Measurements from ENCODE around the gene MAT2A.
A peak's percentile ranks its signal among the peaks of the same experiment; 100 is the strongest.

The MAT2A gene

GRCh38 chr2:85538507-85539360 lies at the start of gene MAT2A:
Gene MAT2A, plus strand, starts transcription at chr2:85539168. Its CDS starts 120 bp downstream, at chr2:85539288.
- FAIRE-seq (no peak), DNase-seq (ENCODE audit: low spot score) (peak; percentile 94)

- DNase-seq (ENCODE audit: low spot score) = no peak
- FAIRE-seq = no peak
Observed at GRCh38 chr2:85490861-85491755, 47.9 kb upstream of the MAT2A start.

DNA sequence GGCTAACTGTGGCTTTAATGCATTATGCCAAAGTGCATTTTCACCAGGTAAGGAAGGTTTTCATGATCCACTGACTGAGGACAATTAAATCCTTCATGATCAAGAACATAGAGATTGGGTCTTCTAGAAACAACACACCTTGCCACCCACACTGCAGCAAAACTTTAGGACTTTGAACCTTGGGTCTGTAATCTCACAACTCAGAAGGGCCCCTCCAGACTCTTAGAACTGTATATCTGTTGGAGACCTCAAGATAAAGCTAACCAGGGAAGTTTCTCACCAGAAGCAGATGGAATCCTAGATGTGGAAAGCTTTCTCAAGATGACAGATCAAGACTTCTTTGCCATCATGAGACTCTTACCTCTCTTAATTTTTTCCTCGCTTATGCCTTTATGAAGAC lies 42.5 kb upstream of the MAT2A start:
- FAIRE-seq (no peak), DNase-seq (ENCODE audit: low spot score) (no peak)

- DNase-seq (ENCODE audit: low spot score) (no peak), FAIRE-seq (no peak)
Observed at GRCh38 chr2:85497944-85498630, 40.9 kb upstream of the MAT2A start.

DNA sequence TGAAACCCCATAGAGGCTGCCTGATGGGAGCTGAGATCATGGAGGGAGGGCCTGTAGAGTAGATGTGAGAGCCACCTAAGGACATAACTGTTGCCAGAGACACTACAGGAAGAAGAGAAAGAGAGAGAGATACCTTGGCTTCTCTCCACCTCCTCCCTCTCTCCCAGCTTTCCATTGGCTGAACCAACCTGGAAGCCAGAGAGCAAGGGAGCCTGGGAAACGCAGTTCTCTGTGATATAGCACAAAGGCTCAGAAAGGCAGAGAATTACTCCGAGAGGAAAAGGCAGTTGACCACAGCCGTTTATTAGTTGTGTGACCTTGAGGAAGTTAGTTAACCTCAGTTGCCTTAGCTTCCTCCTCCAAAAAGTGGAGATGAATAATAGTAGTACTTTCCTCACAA lies 37.7 kb upstream of the MAT2A start:
- no peak for DNase-seq (ENCODE audit: low spot score)
- FAIRE-seq = no peak

GRCh38 chr2:85502720-85503119 lies 36.2 kb upstream of the MAT2A start:
- FAIRE-seq (no peak), DNase-seq (ENCODE audit: low spot score) (no peak)

- DNase-seq (ENCODE audit: low spot score) (no peak), FAIRE-seq (no peak)
Observed at GRCh38 chr2:85503168-85503850, 35.7 kb upstream of the MAT2A start.

DNA sequence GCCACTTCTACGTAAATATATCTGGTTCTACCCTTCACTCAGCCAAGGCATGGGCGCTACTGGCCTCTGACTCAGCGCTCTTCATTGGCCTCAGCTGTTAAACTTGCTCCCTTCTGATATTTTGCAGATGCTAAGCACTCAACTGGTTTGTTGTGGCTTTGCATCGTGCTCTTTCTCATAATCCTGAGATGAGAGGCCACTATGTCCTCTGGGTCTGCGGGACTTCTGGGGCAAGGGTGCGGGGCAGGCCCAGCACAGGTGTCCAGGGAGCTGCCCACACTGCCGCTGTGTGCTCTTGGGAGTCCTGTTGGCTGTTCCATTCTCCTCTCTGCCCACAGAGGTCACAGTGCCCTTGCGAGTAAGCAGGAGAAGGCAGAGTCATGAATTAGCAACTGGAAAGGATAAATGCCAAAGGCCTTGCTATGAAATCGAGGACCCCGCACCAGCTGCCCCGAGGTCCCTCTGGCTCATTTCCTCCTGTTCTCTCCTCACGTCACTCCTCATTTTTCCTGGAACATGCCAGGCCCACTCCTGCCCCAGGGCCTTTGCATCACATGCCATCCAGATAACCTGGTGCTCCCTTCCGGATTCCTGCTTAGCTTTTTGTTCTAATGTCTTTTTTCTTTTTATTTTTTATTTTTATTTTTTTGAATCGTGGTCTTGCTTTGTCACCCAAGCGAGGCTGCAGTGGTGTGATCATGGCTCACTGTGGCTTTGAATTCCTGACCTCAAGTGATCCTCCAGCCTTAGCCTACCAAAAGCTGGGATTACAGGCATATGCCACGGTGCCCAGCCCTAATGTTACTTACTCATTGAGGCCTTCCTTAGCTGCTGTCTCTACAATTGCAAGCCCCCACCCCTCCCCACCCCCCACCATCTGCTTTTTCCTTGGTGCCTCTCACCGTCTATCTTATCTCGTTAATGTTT lies 34.9 kb upstream of the MAT2A start:
- DNase-seq (ENCODE audit: low spot score) = no peak
- no peak for FAIRE-seq

GRCh38 chr2:85504778-85505261 lies 34.1 kb upstream of the MAT2A start:
- DNase-seq (ENCODE audit: low spot score) = peak; percentile 85
- no peak for FAIRE-seq

- DNase-seq (ENCODE audit: low spot score) (no peak), FAIRE-seq (no peak)
Observed at GRCh38 chr2:85505551-85506238, 33.3 kb upstream of the MAT2A start.

- FAIRE-seq = no peak
- DNase-seq (ENCODE audit: low spot score) = no peak
Observed at GRCh38 chr2:85506768-85507181, 32.2 kb upstream of the MAT2A start.

DNA sequence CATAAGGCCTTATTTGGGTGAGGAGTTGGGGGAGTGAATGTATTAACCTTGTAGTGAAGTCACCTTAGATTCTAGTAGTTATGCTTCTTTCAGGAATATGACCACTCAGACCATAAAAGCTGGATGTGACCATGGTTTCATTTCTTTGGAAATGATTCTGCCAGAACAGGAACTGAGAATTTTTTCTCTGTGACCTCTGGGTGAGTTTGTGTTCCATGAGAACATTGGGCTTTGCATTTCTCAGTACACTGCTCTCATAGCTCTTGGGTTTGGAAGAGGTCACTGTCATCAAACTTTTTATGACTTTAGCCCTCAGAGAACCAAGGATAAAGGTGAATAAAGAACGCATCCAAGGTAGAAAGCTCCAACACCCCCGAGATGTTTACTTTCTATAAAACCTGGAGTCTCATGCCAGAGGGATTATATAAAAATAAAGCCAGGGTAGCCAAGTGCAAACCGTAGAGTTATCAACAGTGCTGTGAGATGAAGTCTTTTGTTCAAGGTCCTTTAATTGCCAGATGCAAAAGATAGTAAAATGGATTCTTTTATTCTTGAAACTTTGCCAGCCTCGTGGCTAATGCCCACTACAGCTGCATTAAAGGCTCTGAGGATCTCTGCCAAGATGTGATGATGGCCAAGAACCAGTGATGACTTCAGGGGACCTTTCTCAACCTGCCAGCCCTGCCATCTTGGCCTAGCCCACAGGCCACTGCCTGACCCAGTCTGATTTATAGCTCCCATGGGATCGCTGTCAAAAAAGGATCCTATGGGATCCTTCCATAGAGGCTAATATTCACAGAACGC lies 27.8 kb upstream of the MAT2A start:
- FAIRE-seq = no peak
- DNase-seq (ENCODE audit: low spot score) = no peak

DNA sequence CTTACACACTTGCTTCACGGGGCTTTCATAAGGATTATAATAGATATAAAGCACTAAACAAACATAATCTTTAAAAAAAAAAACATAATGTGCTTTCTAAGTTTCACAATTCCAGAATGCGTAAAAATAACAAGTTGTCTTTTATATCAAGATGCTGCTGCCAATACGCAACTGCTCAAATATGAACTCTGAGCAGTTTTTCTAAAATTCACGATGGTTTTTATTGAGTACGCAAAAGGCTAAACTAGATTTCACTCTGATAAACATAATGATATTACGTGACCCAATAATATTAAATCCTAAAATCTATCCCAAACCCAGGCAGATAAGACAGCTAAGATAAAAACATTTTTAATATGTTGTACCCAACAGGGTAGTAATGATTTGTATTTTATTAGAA lies 24.6 kb upstream of the MAT2A start:
- DNase-seq (ENCODE audit: low spot score) = no peak
- no peak for FAIRE-seq

- DNase-seq (ENCODE audit: low spot score) = no peak
- no peak for FAIRE-seq
Observed at GRCh38 chr2:85516653-85517389, 22.1 kb upstream of the MAT2A start.

DNA sequence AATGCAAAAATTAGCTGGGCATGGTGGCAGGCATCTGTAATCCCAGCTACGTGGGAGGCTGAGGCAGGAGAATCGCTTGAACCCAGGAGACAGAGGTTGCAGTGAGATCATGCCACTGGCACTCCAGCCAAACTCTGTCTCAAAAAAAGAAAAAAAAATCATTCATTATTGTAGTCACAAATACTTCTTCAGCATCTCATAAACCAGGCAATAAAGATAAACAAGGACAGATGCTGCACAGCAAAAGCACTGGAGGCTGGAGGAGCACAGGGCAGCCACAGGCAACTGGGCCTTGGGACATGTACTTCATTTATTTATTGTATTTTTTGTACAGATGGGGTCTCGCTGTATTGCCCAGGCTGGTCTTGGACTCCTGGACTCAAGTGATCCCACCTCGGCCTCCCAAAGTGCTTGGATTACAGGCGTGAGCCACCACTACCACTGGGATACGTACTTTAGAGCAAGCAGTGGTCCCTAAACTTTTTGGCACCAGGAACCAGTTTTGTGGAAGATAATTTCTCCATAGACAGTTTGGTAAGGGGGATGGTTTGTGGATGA lies 16.8 kb upstream of the MAT2A start:
- no peak for DNase-seq (ENCODE audit: low spot score)
- FAIRE-seq = no peak

DNA sequence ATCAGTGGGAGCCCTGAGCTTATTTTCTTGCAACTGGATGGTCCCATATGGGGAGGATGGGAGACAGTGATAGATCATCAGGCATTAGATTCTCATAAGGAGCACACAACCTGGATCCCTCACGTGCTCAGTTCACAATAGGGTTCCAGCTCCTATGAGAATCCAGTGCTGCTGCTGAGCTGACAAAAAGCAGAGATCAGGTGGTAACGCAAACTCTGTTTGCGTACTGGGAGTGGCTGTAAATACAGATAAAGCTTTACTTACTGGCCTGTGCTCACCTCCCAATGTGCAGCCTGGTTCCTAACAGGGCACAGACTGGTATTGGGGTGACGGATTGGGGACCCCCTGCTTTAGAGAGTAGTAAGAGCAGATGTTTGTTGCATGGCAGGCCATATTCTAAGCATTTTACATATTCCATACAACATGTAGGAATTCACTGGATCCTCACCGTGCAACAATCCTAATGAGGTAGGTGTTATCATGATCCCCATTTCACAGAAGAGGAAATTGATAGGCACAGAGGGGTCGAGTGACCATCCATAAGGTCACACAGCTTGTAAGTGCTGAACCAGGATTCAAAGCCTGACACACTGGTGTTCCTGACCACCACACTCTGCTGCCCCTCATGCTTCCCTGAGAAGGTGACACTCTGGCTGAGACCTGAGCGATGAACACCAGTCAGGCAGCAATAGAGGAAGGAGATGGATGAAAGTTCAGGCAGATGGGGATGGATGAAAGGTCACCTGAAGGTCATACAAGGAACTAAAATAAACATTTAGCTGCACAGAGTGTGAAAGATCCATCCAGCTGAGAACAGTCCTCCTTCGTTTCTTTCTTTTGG lies 15.7 kb upstream of the MAT2A start:
- no peak for FAIRE-seq
- DNase-seq (ENCODE audit: low spot score) = no peak
